IPS-15b (cell line): ENCODE results near the gene GATAD2B.

Experiments
- H3K27me3 ChIP-seq: one replicate; pipeline ENCODE4 v1.6.1; 2013; ENCODE audit warnings: low read length; ENCODE audit not compliant: control insufficient read depth, insufficient read depth
- H3K36me3 ChIP-seq: one replicate; pipeline ENCODE4 v1.6.1; 2013; ENCODE audit warnings: low read length; ENCODE audit not compliant: control insufficient read depth, insufficient read depth
- H3K4me1 ChIP-seq: one replicate; pipeline ENCODE4 v1.6.1; 2013; ENCODE audit warnings: mild to moderate bottlenecking, low read length; ENCODE audit not compliant: control insufficient read depth, insufficient read depth
- H3K4me3 ChIP-seq: one replicate; pipeline ENCODE4 v1.5.1; 2013; ENCODE audit warnings: low read depth, low read length
- H3K9ac ChIP-seq: one replicate; pipeline ENCODE4 v1.6.1; 2013; ENCODE audit warnings: low read depth, mild to moderate bottlenecking, low read length
- H3K9me3 ChIP-seq: one replicate; pipeline ENCODE4 v1.6.1; 2013; ENCODE audit warnings: mild to moderate bottlenecking, low read length; ENCODE audit not compliant: control insufficient read depth, insufficient read depth

GATAD2B gene

DNA sequence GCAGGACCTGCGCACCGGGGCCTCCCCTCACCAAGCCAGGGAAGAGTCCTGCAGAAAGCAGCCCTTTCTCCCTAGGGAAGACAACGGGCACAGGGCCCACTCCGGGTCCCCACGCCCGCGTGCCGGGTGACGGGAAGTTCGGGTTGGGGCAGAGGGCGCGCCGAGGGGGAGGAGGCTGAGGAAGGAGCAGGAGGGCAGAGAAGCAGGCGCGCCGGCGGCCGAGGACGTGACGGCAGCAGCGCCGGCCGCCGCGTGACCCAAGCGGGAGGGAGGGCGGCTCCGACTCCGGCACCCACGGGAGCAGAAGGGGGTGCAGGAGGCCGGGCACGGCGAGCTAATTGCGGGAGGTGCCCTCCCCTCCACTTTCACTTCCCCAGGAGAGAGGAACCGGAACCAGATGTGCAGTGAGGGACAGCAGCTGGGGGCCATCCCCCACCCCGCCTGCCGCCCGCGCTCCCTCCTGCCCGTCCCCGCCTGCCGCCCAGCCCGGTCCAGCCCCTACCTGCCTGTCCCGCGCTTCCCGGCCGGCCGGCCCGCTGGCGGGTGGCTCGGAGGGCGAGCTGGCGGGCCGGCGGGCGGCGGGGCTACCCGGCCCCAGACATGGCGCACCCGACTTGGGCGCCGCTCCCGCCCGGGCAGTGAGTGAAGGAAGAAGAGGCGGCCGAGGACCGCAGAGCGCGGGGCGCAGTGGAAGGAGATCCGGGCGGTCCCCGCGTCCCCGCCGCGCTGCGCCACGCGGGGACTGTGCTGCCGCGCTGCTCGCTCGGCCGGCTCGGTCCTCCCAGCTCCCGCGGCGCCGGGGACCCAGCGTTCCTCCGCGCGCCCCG lies 23.2 kb upstream of the GATAD2B start:
- Histone ChIP-seq H3K9me3 (no peaks in the 10 kb centered on the region), H3K9ac (peak overlapping the region; percentile 90), H3K36me3 (peaks cover 25% of the 10 kb centered on the region), H3K4me1 (peaks cover 4% of the 10 kb centered on the region), H3K4me3 (peak overlapping the region; percentile 78), H3K27me3 (no peaks in the 10 kb centered on the region)

DNA sequence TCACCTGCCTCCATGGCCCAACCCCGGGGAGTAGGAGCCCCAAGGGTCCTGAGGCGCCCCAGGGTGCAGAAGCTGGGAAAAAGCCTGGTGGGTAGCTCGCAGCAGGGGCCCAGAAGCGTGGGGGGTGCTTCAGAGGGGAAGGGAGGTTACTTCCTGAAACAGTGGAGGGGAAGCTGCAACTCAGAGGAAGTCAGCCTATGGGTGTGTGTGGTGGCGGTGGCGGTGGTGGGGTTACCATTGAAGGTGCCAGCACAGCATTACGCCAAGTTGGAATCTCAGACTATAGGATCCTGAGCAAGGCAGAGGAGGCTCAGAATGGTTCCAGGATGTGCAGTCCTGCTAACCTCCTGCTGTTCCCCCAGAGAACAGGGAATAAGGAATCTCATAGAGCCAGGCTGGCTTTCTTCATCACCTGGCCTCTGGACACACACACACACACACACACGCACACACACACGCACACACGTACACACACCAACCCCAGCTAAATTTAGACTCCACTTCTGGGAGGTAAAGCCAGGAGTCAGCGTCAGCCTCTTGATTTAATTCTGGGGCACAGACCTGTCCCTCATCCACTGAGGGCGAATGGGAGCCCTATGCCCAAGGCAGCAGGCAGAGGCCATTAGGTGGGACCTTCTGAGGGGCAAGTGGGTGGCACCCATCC lies 22.5 kb upstream of the GATAD2B start:
- Histone ChIP-seq H3K27me3 (no peaks in the 10 kb centered on the region), H3K9ac (peak overlapping the region; percentile 90), H3K4me3 (peak overlapping the region; percentile 78), H3K36me3 (peaks cover 32% of the 10 kb centered on the region), H3K4me1 (peaks cover 4% of the 10 kb centered on the region), H3K9me3 (no peaks in the 10 kb centered on the region)

DNA sequence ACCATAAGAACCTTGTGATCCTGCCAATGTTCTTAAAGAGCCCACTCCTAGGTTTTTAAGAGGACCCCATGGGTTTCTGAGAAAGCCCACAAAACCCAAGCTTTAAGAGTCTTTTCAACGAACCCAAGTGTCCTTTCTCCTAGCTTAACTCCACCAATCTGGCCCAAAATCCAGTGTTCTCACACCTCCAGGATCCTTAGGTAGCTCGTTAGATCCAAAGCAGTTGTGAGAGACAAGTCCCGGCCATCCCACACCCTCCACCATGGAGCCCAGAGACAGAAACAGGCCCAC lies 22.0 kb upstream of the GATAD2B start:
- Histone ChIP-seq H3K9ac (no peak overlapping the region), H3K4me1 (peaks cover 4% of the 10 kb centered on the region), H3K4me3 (peak overlapping the region; percentile 78), H3K36me3 (peaks cover 36% of the 10 kb centered on the region), H3K9me3 (no peaks in the 10 kb centered on the region), H3K27me3 (no peaks in the 10 kb centered on the region)

DNA sequence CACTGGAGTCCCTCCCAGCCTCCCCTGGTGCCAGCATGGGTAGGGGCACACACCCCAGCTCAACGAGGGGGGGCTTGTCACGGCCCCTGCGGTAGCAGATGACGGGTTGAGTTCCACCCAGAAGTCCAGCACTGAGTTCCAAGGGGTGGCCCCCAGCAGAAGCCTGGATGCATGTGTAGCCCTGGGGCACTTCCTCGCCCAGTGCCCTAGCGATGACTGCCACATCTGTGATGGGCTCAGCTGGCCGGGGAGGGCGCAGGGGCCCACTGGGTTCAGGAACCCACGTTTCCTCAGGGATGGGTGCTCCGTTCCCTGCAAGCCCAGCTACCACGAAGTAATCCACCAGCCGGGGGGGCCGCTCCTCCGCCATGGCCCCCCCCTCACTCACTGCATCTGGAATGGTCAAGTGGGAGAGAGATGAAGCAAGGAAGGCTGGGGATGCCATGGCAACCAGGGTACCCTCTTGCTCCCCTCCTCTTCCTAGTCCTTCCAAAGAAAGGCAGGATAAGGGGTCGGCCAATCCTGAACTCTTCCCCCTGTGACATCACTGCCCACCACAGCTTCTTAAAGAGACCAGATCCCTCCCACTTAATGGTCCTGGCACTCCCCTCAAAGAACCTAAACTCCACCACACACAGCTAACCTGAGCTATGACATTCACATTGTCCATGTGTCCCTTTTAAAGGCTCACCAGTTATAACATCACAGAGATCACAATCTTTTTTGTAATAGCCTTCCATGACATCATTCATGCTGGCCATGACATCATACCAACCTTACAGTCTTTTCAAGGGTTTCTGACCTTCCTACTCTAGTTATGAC lies 21.4 kb upstream of the GATAD2B start:
- Histone ChIP-seq H3K36me3 (peaks cover 40% of the 10 kb centered on the region), H3K9ac (no peak overlapping the region), H3K27me3 (no peaks in the 10 kb centered on the region), H3K4me3 (no peak overlapping the region), H3K4me1 (peaks cover 4% of the 10 kb centered on the region), H3K9me3 (no peaks in the 10 kb centered on the region)

DNA sequence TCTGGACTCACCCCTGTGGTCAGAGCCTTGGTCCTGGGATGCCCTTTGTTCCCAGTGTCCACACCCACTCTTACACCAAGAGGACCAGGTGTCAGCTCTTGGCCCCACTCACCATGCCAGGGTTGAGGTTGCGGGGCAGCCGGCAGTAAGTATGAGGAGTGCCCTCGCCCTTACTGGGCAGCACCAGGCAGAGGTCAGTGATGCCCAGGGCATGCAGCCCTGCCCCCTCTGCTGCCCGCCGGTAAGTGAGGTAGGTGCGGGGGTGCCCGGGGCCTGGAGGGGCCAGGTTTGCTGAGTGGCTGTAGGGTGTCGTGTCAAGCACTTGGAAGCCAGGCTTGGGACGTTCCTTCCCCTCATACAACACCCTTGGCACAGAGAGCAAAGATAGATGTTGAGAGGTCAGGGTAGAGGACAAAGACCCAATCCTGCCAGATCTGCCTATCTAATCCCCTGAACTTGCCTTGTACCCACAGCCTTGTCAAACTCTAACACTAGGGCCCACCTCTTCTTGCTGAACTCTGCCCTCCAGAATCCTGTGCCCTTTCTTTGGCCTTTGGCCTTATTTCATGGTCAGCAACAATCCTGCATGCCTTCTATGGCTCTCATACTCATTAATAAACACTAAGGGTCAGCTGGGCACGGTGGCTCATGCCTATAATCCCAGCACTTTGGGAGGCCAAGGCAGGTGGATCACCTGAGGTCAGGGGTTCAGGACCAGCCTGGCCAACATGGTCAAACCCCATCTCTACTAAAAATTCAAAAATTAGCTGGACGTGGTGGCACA lies 20.2 kb upstream of the GATAD2B start:
- Histone ChIP-seq H3K27me3 (no peaks in the 10 kb centered on the region), H3K4me3 (no peak overlapping the region), H3K4me1 (peaks cover 4% of the 10 kb centered on the region), H3K9me3 (no peaks in the 10 kb centered on the region), H3K36me3 (peaks cover 28% of the 10 kb centered on the region), H3K9ac (no peak overlapping the region)

DNA sequence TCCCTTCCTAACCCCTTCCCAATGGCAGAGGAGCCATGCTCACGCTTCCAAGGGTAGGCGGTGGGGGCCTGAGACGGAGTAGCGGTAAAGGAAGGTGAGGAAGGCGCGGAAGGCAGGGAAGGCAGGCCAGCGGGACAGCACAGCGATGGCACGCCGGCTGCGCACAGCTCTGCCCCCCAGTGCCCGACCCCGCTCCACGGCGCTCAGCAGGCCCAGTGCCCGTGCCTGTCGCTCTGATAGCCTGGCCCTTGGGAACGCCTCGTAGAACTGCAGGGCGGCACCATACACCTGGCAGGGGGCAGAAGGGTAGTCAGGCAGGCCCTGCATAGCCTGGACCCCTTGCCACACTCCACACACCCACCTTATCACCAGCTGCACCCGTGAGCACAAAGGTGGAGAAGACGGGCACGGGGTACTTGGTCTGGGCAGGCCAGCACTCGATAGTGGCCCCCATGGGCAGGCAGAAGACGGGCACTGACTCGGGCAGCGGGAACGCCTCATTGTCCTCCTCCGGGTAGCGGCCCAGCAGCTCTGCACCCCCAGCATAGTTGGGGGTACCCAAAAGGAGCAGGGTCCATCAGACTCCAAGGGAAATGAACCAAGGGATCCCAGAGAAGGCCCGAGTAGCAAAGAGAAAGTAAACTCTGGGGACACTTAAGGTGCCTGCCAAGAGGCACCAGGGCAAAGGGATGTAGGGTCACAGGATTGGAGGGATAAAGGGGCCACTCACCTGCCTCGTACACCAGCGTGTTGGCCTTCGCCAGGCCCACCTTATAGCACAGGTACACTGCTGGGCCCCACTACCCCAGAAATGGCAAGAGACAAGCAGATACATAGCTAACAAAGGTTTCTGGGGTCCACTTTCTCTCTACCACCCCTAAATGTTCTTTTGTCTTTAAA lies 19.3 kb upstream of the GATAD2B start:
- Histone ChIP-seq H3K4me1 (peaks cover 4% of the 10 kb centered on the region), H3K36me3 (peaks cover 37% of the 10 kb centered on the region), H3K9me3 (no peaks in the 10 kb centered on the region), H3K9ac (no peak overlapping the region), H3K4me3 (no peak overlapping the region), H3K27me3 (no peaks in the 10 kb centered on the region)

DNA sequence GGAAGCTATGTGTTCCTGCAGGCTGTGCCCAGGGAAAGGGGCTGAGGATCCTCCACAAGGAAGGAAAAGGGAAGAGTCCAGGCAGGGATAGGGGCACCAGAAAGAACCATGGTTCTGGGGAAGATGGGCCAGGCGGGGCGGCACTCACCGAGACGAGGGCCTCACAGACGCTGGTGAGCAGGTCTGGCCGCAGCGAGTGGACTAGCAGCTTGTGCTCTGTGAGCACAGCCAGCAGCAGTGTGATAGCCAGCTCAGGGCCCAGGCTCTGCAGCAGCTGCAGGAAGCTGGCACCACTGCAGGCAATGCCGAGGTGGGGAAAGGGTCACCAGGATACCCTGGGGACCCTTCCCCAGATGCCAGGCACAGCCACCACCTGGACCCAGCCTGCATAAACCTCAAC lies 18.0 kb upstream of the GATAD2B start:
- Histone ChIP-seq H3K9ac (no peak overlapping the region), H3K4me1 (peaks cover 4% of the 10 kb centered on the region), H3K9me3 (no peaks in the 10 kb centered on the region), H3K36me3 (peaks cover 45% of the 10 kb centered on the region), H3K4me3 (no peak overlapping the region), H3K27me3 (no peaks in the 10 kb centered on the region)

DNA sequence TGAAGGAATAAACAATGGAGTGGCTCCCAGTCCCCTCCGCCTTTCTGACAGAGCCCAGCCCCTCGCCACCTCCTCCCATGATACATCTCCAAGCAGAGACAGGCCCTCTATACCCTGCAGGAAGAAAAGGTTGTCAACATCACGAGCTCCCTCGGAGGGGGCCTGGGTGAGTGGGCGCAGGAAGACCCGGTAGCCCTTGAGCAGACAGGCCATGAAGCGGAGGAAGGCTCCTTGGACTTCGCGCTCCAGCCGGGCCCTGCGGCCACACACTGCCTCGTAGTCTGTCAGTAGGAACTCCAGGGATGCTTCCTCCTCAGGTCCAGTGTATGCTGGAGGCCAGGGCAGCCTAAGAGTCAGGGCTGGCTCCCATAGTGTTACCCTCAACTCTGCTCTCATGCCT lies 16.7 kb upstream of the GATAD2B start:
- H3K4me1 ChIP-seq = no peaks in the 10 kb centered on the region
- H3K9ac ChIP-seq = no peak overlapping the region
- no peak overlapping the region for H3K4me3 ChIP-seq
- no peaks in the 10 kb centered on the region for H3K27me3 ChIP-seq
- H3K9me3 ChIP-seq = no peaks in the 10 kb centered on the region
- peaks cover 54% of the 10 kb centered on the region for H3K36me3 ChIP-seq

DNA sequence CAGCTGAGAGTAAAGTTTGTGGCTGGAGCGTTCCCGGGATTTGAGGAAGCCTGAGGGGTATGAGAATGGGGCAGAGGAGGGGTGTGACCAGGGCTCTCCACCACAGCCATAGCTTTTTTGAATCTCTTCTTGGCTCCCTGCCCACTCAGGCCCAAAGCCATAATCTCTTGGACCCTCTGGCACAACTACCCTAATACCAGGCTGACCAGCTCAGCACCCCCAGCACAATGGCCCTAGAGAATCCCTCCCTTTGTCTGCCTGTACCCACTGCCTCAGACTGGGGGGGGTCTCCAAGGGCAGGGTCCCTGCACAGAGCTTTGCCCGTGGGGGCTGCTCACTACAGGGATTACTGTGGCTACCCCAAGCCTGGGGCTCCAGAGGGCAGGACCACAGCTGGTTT lies 16.2 kb upstream of the GATAD2B start:
- Histone ChIP-seq H3K27me3 (no peaks in the 10 kb centered on the region), H3K4me1 (no peaks in the 10 kb centered on the region), H3K4me3 (no peak overlapping the region), H3K9me3 (no peaks in the 10 kb centered on the region), H3K36me3 (peaks cover 57% of the 10 kb centered on the region), H3K9ac (no peak overlapping the region)

DNA sequence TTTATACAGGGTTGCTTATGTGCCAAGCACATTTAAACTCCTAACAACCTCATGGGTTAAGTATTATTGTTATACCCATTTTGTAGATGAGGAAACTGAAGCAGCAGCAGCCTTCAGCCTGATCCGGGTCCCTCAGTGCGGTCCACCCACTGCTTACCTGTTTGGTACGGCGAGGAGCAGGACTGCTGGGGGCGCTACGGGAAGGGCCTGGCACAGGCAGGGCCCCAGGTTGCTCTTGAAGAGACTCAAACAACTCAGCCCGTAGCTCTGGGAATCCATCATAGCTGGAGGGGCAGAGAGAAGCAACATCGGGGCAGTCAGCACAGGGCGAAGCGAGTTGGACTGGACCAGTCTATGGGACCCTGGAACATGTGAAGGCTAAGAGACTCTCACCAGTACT lies 14.6 kb upstream of the GATAD2B start:
- Histone ChIP-seq H3K9me3 (no peaks in the 10 kb centered on the region), H3K9ac (no peak overlapping the region), H3K27me3 (no peaks in the 10 kb centered on the region), H3K36me3 (peaks cover 69% of the 10 kb centered on the region), H3K4me3 (no peak overlapping the region), H3K4me1 (no peaks in the 10 kb centered on the region)
